ENCODE data around the gene AKAP4.

The AKAP4 gene

GRCh38 chrX:50169717-50170116, 31.1 kb downstream of the AKAP4 start:
- Histone ChIP-seq H3K4me3 (replicated peaks; ENCODE audit: insufficient read depth, low read length) (no peak overlapping the region), H3K27ac (replicated peaks) (no peak overlapping the region), H3K27me3 (ENCODE audit: insufficient read depth, poor library complexity, severe bottlenecking) (no peaks in the 10 kb centered on the region)
- no peak for DNase-seq (ENCODE audit: low read depth in 1 of 2, low spot score in 1 of 2)
- TF ChIP-seq GABPA (IDR thresholded peaks at IDR 0.05; ENCODE audit: low read depth), result no peak
- no peak for TF ChIP-seq SPI1 (IDR thresholded peaks at IDR 0.05; ENCODE audit: borderline replicate concordance, low read depth)
- no peak for TF ChIP-seq POLR2AphosphoS5 (IDR thresholded peaks at IDR 0.05; ENCODE audit: low read depth)
- TF ChIP-seq, protein P1, sequence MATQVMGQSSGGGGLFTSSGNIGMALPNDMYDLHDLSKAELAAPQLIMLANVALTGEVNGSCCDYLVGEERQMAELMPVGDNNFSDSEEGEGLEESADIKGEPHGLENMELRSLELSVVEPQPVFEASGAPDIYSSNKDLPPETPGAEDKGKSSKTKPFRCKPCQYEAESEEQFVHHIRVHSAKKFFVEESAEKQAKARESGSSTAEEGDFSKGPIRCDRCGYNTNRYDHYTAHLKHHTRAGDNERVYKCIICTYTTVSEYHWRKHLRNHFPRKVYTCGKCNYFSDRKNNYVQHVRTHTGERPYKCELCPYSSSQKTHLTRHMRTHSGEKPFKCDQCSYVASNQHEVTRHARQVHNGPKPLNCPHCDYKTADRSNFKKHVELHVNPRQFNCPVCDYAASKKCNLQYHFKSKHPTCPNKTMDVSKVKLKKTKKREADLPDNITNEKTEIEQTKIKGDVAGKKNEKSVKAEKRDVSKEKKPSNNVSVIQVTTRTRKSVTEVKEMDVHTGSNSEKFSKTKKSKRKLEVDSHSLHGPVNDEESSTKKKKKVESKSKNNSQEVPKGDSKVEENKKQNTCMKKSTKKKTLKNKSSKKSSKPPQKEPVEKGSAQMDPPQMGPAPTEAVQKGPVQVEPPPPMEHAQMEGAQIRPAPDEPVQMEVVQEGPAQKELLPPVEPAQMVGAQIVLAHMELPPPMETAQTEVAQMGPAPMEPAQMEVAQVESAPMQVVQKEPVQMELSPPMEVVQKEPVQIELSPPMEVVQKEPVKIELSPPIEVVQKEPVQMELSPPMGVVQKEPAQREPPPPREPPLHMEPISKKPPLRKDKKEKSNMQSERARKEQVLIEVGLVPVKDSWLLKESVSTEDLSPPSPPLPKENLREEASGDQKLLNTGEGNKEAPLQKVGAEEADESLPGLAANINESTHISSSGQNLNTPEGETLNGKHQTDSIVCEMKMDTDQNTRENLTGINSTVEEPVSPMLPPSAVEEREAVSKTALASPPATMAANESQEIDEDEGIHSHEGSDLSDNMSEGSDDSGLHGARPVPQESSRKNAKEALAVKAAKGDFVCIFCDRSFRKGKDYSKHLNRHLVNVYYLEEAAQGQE (IDR thresholded peaks at IDR 0.05; ENCODE audit: insufficient replicate concordance, low read depth), result no peak
- TF ChIP-seq, protein P2, sequence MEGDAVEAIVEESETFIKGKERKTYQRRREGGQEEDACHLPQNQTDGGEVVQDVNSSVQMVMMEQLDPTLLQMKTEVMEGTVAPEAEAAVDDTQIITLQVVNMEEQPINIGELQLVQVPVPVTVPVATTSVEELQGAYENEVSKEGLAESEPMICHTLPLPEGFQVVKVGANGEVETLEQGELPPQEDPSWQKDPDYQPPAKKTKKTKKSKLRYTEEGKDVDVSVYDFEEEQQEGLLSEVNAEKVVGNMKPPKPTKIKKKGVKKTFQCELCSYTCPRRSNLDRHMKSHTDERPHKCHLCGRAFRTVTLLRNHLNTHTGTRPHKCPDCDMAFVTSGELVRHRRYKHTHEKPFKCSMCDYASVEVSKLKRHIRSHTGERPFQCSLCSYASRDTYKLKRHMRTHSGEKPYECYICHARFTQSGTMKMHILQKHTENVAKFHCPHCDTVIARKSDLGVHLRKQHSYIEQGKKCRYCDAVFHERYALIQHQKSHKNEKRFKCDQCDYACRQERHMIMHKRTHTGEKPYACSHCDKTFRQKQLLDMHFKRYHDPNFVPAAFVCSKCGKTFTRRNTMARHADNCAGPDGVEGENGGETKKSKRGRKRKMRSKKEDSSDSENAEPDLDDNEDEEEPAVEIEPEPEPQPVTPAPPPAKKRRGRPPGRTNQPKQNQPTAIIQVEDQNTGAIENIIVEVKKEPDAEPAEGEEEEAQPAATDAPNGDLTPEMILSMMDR (IDR thresholded peaks at IDR 0.05; ENCODE audit: insufficient read depth, low read length), result no peak

DNA sequence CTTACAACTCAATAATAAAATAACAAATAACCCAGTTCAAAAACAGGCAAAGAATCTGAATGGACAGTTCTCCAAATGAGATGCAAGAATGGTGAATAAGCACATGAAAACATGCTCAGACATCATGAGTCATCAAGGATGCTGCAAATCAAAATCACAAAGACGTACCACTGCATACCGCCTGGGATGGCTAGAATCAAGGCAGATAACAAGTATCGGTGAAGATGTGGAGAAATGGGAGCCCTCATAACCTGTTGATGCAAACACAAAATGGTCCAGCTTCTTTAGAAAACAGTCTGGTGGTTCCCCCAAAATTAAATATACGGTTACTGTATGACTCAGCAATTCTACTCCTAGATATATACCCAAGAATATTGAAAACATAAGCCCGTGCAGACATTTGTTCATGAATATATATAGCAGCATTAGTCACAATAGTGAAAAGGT, 32.5 kb downstream of the AKAP4 start:
- H3K27ac ChIP-seq (replicated peaks), result no peak overlapping the region
- no peak for TF ChIP-seq POLR2AphosphoS5 (IDR thresholded peaks at IDR 0.05; ENCODE audit: low read depth)
- no peak for TF ChIP-seq GABPA (IDR thresholded peaks at IDR 0.05; ENCODE audit: low read depth)
- TF ChIP-seq, protein P1 (IDR thresholded peaks at IDR 0.05; ENCODE audit: insufficient replicate concordance, low read depth), result no peak
- TF ChIP-seq, protein P2 (IDR thresholded peaks at IDR 0.05; ENCODE audit: insufficient read depth, low read length), result no peak
- no peak for TF ChIP-seq SPI1 (IDR thresholded peaks at IDR 0.05; ENCODE audit: borderline replicate concordance, low read depth)
- H3K4me3 ChIP-seq (replicated peaks; ENCODE audit: insufficient read depth, low read length), result no peak overlapping the region
- H3K27me3 ChIP-seq (ENCODE audit: insufficient read depth, poor library complexity, severe bottlenecking), result no peaks in the 10 kb centered on the region
- DNase-seq (ENCODE audit: low read depth in 1 of 2, low spot score in 1 of 2), result no peak

DNA sequence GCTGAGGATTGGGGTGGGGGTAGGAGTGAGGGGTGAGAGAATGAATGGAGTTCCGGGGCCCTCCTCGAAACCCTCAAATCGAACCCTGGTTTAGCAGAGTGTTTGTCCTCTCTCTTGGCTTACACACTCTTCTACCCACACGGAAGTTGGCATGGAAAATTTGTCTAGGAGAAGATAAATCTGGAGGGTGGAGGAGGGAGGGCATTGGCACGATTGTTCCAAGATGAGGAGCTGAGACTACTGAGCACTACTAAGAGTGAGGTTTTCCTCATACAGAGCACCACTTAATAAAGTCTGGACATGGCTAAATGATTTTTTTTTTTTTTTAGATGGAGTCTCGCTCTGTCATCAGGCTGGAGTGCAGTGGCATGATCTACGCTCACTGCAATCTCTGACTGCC, 33.4 kb downstream of the AKAP4 start:
- TF ChIP-seq SPI1 (IDR thresholded peaks at IDR 0.05; ENCODE audit: borderline replicate concordance, low read depth), result no peak
- no peak for TF ChIP-seq GABPA (IDR thresholded peaks at IDR 0.05; ENCODE audit: low read depth)
- Histone ChIP-seq H3K27me3 (ENCODE audit: insufficient read depth, poor library complexity, severe bottlenecking) (no peaks in the 10 kb centered on the region), H3K4me3 (replicated peaks; ENCODE audit: insufficient read depth, low read length) (no peak overlapping the region), H3K27ac (replicated peaks) (no peak overlapping the region)
- DNase-seq (ENCODE audit: low read depth in 1 of 2, low spot score in 1 of 2), result no peak

DNA sequence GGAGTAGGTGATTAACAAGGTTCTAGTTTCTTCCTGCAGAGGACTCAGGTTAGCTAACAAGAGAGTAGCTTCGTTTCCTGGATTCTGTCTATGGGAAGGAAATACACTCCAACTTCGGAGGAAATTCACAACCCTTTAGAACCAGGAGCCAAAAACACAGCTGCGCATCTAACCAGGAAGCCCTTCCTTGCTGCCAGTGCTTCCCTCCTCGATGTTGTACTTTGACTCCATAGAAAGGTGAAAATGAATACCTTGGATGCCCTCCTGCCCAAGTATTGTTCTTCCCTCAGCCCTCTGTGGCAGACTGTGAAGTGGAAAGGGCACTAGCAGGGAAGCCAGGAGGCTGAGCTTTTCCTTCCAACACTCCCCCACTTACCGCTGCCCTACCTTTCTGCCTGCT, 35.1 kb downstream of the AKAP4 start:
- Histone ChIP-seq H3K27ac (replicated peaks) (no peak overlapping the region), H3K27me3 (ENCODE audit: insufficient read depth, poor library complexity, severe bottlenecking) (no peaks in the 10 kb centered on the region), H3K4me3 (replicated peaks; ENCODE audit: insufficient read depth, low read length) (no peak overlapping the region)
- no peak for TF ChIP-seq SPI1 (IDR thresholded peaks at IDR 0.05; ENCODE audit: borderline replicate concordance, low read depth)
- TF ChIP-seq, protein P1 (IDR thresholded peaks at IDR 0.05; ENCODE audit: insufficient replicate concordance, low read depth), result no peak
- TF ChIP-seq, protein P2 (IDR thresholded peaks at IDR 0.05; ENCODE audit: insufficient read depth, low read length), result no peak
- no peak for TF ChIP-seq GABPA (IDR thresholded peaks at IDR 0.05; ENCODE audit: low read depth)
- no peak for TF ChIP-seq POLR2AphosphoS5 (IDR thresholded peaks at IDR 0.05; ENCODE audit: low read depth)
- DNase-seq (ENCODE audit: low read depth in 1 of 2, low spot score in 1 of 2), result no peak
